DMS153 treated with DMSO at 0.1 percent for 48 hours (cell line): ENCODE measurements around the gene SPAAR.
A peak's percentile ranks its signal among the peaks of the same experiment; 100 is the strongest.
"Not testable (repeated sequence)": the region's sequence is repeated elsewhere in the genome, so short reads cannot be mapped to it uniquely, and the experiment has no call there.

Experiments used
- DNase-seq: peaks from one replicate; lab custom pipeline; 2025; ENCODE audit not compliant: unreplicated experiment; lab: John Stamatoyannopoulos, UW

The SPAAR gene

DNA sequence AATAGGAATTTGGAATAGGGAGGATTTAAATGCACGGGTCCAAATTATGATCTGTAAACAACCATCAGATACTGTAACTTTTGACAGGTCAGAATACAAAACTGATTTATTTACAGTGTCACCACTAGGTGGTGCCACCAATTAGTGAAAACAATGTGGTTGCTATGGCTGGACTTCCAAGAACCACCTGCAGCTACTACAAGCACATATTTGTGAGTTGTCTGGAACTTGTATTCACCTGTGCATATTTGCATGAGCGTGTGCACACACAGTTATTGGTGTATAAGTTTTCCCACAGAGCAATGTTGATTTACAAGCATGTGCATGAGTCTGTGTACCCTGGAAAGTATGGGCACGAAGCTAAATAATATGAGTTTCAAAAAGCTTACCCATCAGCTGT is 6.2 kb upstream of the SPAAR start:
- peak; percentile 59 for DNase-seq

DNA sequence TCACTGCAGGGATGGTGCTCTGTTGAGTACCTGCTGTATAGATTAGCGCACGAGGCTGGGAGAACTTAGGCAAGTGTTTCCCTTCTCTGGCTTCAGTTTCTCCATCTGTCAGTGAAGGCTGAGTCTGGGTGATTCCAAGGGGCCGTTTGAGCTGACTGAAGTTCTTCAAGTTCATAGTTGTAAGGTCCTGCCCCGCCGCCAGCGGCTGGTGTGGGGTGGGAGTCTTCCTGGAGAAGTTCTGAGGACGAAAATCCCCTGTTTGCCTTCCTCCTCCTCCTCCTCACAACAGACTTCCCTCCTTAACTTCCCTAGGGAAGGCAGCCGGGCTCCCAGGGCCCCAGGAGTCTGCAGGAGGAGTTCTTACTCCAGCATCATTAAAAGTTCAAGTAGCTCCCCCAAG is 5.0 kb upstream of the SPAAR start:
- DNase-seq, result no peak

DNA sequence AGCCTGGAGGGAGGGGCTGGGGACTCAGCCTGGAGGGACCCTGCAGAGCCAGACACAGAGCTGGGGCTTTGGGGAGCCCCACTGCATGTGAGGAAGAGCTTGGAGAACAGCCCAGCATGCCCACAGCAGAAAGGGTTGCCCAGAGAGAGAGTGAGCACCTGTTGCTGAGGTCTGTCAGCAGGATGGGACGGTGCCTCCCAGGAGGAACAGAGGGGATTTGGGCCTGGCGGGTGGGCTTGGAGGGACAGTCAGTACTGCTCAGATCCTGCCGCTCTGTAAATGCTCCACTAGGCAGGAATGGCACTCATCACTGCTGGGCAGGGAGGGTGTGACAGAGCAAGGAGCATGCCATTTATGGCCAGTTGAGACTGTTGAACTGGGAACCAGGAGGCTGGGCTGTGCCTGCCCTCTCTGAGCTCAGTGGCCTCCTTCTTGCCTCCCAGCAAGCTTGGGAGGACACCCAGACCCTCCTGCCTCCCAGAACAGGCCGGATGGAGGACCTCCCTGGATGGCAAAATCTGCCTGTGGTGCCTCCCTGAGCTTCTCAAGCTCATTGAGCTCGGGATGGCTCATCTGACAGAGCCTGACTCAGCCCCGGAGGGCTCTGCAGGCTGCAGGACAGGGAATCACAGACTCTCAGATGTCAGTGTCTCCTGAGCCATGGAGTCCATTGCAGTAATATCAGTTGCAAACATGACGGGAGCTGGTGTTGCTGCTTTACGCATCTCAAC is 4.1 kb upstream of the SPAAR start:
- no peak for DNase-seq

DNA sequence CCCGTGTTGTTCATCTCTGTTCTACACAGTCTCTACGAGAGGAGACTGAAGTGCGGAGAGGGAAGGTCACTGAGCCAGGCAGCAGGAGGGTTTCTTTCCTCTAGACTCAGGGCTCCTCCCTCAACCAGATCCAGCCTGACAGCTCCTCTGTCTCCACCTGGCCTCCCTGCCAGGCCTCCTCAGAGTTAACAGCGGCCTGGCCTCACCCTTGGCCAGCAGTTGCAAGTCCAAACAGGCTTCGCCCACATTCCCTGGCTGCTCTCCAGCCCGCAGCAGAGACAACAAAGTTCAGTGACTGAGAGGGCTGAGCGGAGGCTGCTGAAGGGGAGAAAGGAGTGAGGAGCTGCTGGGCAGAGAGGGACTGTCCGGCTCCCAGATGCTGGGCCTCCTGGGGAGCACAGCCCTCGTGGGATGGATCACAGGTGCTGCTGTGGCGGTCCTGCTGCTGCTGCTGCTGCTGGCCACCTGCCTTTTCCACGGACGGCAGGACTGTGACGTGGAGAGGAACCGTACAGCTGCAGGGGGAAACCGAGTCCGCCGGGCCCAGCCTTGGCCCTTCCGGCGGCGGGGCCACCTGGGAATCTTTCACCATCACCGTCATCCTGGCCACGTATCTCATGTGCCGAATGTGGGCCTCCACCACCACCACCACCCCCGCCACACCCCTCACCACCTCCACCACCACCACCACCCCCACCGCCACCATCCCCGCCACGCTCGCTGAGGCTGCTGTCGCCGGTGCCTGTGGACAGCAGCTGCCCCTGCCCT is 3.2 kb upstream of the SPAAR start, which contains the start of gene HRCT1:
HRCT1 (plus strand) TSS at position 291 of the 768 bp plus-strand sequence; CDS start at position 377, 86 bp downstream.
- peak; percentile 63 for DNase-seq

DNA sequence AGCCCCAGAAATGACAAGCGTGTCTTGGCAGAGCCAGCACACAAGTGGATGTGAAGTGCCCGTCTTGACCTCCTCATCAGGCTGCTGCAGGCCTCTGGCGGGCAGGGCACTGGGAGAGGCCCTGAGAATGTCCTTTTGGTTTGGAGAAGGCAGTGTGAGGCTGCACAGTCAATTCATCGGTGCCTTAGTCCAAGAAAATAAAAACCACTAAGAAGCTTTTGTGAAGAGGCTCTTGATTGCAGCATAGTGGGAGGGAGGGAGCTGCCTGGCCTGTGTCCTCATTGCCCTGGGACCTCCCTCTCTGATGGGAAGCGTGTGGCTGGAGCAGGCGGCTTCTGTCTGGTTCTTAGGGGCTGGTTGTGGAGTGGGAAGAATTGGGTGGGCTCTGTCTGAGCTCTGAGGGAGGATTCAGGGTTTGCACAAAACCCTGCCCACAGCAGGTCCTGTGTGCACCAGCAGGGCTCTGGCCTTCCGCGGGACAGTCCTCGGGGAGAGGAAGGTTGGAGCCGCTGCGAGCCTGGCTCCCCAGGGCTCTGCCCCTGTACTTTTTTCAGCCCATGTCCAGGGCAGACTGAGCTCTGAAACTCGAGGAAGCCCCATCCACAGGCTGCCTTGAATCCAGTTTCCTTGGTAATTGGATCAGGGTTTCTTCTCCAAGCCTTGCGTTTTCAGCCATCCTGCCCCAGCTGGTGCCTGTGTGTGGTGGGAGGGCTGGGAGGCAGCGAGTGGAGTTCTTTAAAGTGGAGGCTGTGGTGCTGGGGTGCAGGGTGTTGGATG is 2.2 kb upstream of the SPAAR start:
- DNase-seq, result no peak

DNA sequence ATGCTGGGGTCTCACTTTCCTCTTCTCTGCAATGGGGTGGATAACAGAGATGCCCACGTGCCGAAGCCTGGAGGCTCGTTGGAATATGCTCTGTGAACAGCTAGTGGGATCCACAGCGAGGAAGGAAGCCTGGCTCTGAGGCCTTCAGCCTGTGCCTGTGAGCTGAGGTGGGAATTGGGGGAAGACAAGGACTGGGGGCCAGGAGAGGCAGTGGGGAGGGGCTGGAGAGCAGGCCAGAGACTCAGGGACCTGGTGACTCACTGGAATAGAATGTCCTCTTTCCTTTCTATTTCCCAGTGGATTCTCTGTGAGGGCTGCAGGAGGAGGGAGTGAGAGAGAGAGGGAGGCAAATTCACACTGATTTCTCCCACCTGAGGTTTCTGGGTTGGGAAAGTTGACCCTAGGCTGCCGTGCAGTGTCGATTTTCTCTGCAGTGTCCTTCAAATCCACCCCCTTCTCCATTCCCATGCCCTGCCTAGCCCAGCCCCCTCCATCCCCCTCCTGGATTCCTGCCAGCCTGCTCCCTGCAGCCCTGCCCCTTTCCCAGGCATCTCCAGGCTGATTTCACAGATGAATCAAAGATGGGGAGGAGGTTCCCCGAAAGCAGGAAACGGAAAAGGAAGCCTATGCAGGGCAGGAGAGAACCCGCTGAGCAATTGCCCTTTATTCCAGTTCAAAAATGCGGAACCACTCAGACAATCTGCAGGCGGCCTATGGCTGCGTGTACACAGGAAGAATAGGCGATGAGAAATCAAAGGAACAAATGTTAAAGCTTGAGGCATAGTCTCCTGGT is 1.4 kb upstream of the SPAAR start:
- peak; percentile 25 for DNase-seq

DNA sequence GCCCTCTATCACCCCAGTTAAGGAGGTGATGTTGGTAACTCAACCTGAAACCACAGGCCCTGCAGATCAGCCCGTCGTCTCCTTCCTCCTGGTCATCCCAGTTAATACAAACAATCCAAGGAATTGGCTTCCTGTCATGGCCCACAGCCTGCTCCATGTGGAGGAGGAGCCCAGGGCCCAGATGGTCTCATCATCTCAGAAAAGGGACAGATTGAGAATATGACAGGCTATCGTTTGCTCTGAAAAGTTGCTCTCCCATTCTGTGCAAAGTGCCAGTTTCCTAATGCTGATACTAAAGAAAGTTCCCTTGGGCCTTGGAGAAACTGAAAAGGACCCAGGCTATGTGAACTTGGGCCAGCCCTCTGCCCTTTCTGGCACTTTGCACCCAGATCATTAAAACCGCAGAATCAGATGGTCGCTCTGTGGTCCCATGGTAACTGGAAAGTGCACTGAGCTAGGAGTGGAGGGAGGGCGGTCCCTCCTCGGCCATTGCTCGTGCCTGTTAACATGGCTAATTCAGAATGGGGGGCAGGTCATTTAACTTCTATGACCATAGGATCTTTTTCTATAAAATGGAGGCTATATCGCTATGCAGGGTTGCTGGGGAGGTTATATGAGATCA is 675 bp upstream of the SPAAR start:
- DNase-seq, result no peak

DNA sequence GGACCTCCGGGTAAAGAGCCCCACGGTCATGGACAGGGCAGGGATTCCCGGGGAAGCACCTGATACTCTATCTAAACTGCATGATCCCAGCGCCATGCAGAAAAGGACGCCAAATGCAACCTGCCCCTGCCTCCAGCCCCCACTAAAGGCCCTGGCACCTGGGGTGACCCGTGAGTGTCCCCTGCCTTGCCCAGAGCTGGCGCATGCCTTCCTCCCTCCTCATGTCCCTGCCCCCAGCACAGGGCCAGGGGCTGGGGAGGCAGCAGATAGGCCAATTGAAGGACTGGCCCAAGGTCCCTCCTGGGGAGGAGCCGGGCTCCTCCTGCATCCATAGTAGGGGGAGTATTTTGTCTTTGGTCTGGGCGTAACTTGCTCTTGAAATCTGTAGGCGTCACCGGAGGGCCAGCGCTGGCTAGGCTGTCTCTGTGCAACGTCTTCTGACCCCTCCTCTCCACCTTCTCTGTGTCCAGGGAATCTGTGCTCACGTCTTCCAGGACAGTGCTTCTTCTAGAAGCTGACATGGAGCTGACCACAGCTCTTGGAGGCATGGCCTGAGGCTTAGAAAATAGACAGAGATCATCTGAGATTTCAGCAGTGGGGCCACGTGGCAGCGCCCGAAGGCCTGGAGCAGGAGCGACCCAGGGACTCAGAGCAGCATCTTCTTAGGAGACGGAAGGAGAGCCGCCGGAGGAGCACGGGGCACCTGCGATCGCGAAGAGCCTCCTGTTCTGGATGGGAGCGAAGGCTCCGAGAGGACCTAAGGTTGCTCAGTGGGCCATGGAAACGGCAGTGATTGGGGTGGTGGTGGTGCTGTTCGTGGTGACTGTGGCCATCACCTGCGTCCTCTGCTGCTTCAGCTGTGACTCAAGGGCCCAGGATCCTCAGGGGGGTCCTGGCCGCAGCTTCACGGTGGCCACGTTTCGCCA is 660 bp downstream of the SPAAR start:
- DNase-seq, result no peak

DNA sequence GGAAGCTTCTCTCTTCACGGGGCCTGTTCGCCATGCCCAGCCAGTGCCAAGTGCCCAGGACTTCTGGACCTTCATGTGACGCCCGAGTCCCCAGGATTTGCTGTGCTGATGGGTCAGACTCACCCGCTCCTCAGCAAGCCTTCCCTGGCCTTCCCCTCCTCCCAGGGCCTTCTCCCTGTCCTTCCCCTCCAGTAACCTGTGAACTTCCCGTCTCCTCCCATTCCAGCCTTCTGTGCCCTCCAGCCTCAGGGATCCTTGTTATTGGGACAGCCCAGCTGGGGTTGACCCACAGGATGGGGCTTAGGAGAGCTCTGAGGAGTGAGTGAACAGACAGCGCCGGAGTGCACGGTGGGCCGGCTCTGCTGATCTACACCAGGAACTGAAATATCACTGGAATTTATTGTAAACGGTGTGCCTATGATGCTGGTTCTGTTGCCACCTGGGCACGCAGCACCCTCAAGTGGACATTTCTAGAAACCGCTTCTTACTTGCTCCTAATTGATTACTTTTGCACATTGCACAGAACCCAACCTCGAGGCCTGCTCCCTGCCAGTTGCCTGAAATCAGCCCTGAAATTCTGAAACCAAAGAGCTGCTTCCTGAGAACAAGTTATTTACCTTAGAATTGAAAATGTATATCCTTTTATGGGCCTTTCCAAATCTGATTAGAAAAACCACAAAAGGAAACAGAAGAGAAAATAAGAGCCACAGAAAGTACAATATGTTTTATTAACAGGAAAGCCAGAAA is 1.5 kb downstream of the SPAAR start:
- DNase-seq, result peak; percentile 58

DNA sequence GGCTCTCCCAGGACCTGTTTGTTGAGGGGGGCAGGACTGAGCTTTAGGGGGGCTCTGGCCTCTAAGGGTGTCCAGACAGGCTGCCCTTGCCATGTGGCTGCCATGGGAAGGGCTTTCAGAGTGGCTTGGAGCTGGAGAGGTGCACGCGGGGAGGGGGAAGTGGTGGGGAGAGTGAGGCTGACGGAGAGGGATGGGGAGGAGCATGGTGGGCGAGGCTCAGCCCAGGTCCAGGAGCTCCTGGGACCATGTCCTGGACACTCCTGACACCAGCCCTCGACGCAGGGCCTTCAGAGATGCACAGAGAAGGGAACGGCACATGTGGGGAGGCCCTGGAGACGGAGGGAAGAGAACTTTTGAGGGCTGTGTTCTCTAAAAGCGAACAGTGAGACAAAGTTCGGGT is 2.4 kb downstream of the SPAAR start:
- DNase-seq, result no peak

DNA sequence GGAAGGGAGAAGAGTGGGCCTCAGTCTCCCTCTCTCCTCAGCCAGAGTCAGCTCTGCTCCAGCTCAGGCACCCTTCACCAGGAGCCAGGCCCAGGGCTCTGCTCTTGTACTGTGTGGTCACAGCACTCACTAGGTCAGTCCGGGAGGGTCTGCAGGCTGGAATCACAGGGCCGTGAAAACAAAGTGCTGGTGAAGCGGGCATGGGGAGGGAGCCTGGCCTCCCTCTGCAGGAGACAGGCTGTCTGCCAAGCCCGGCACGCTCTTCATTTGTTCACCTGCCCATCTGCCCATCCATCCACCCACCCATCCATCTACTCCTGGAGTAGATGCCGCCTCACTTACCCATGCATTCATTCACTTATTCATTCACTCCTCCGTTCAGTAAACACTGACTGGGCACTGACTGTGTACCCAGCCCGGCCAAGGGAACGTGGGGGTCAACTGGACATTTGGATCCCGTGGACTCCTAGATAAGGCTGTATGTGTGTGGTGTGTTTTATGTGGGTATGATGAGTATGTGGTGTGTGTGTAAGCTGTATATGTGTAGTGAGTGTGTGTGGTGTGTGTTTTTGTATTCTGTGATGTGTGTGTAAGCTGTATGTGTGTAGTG is 3.6 kb downstream of the SPAAR start:
- no peak for DNase-seq

DNA sequence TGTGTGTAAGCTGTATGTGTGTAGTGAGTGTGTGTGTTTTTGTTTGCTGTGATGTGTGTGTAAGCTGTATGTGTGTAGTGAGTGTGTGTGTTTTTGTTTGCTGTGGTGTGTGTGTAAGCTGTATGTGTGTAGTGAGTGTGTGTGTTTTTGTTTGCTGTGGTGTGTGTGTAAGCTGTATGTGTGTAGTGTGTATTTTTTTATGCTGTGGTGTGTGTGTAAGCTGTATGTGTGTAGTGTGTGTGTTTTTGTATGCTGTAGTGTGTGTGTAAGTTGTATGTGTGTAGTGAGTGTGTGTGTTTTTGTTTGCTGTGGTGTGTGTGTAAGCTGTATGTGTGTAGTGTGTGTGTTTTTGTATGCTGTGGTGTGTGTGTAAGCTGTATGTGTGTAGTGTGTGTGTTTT is 4.1 kb downstream of the SPAAR start:
- DNase-seq, result not testable (repeated sequence)

DNA sequence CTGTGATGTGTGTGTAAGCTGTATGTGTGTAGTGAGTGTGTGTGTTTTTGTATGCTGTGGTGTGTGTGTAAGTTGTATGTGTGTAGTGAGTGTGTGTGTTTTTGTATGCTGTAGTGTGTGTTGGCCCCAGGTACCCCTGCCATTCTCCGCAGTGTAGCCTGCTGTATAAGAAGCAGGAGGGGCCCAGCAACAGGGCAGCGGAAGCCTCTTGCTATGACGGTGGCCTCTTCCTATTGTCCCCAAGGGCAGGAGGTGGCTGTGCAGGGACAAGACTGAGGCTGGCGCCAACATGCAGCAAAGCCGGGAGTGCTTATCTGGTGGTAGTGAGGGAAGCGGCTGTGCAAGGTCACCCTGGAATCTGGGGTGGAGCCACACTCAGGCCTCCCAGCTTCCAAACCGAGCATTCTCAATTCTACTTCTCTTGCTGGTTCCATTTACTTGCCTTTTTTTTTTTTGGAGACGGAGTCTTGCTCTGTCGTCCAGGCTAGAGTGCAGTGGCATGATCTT is 5.1 kb downstream of the SPAAR start:
- no peak for DNase-seq

DNA sequence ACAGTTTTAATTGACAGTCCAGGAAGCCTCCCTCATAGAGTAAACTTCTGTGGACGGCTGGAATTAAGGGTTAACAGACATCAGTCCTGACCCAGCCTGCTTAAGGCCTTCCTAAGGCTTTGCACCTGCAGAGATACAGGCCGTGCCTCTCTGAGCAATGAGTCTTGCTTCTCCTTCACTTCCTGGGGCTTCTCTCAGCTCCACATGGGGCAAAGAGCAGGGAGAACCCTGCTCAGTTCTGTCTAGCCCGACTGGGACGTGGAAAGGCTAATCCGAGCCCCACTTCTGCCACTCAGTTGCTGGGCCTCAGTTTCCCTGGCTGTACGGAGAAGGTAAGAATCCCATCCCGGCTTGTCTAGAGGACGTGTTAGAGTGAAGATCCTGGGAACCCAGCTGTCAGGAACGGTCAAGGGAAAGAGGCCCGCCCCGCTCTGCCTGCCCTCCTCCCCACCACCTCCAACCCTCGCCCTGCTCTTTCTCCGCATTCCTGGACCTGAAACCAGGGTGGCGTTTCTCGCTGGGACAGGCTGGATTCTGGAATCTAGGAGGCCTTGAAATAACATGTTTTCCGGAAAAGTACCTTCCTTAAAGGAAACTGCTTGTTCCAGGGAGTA is 6.5 kb downstream of the SPAAR start:
- DNase-seq, result no peak

DNA sequence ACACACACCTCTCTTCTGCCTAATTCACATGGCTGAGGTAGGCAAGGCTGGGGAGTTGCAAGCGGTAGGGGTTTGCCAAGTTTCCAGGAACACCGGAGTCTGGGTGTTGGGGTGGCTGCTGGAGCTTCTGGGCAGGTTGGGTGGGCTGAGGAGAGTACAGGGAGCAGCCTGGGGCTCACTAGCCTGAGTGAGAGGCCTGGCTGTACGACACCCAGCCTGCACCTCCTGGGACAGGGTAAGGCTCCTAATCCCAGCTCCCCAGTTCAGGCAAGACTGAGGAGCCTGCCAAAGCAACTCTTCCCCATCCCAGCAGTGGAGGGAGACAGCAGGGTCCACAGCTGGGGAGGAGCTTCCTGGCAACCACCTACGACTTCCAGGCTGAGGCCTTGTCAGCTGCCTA is 8.0 kb downstream of the SPAAR start:
- no peak for DNase-seq

DNA sequence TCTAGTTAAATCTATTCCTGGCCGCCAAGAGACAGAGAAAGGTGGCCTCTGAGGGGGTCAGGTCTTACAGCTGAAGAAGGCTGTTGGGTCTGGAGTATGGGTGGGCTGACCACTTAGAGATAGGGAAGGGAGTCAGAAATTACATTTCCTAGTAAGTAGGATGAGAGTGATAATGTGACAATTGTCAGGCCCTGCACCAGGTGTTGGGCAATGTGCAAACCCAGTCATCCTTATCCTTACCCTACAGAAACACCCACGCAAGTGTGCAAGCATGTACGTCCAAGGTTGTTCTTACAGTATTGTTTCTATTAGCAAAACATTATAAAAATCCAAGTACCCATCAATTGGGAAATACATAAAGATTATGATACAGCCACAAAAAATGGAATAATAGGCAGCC is 9.5 kb downstream of the SPAAR start:
- DNase-seq, result no peak

DNA sequence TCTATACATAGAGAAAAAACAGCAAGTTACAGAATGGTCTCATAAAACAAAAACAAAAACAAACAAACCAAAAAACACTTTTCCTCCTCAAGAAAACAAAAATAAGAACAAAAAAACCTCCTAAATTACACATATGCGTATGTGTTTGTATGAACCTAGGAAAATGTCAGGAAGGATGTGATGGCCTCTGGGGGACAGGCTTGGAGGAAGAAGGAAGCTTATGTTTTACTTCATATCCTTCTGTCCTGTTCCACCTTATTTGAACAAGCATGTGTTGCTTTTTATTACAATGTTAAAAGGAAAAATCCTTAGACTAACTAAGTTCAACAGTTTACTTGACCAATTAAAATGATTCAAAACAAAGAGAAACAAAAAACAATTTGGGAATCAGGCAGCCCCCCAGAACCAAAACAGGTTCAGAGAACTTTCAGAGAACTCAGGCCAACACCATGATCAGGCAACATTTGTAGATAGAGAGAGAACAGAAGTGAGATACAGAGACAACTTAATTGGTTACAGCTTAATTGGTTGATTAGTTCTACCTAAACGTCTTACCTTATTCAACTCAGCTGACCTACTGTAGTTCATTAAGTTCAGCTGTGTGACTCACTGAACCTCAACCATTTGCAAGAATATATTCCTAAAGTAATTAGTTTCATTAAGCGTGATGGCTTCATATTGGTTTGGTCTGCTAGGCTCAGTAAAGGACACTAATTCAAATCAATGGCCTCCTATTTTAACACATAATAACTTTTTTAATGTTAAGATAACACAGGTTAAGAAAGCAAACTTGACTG is 10.1 kb downstream of the SPAAR start:
- DNase-seq, result no peak
